Activated T-helper 1 cell treated with Interleukin-2 at 50 U/mL for 16 hours (primary cell): ENCODE data around the gene HAGHL.

Experiments used
- DNase-seq: peaks from one replicate; pipeline ENCODE4 v3.0.0-alpha.2; 2020; ENCODE audit warnings: low read depth

The HAGHL gene

GRCh38 chr16:759110-759910, 32.4 kb downstream of the HAGHL start:
- DNase-seq = no peak

- no peak for DNase-seq
Observed at GRCh38 chr16:760065-760464, 33.2 kb downstream of the HAGHL start.

- no peak for DNase-seq
Observed at GRCh38 chr16:760545-761343, 33.8 kb downstream of the HAGHL start, which contains the start of gene MSLN. Gene MSLN (plus strand): TSS chr16:760734. CDS start chr16:762681, 1,947 bp downstream.

GRCh38 chr16:761625-762513, 35.0 kb downstream of the HAGHL start:
- DNase-seq = no peak

- no peak for DNase-seq
Observed at GRCh38 chr16:762595-763268, 35.8 kb downstream of the HAGHL start.

DNA sequence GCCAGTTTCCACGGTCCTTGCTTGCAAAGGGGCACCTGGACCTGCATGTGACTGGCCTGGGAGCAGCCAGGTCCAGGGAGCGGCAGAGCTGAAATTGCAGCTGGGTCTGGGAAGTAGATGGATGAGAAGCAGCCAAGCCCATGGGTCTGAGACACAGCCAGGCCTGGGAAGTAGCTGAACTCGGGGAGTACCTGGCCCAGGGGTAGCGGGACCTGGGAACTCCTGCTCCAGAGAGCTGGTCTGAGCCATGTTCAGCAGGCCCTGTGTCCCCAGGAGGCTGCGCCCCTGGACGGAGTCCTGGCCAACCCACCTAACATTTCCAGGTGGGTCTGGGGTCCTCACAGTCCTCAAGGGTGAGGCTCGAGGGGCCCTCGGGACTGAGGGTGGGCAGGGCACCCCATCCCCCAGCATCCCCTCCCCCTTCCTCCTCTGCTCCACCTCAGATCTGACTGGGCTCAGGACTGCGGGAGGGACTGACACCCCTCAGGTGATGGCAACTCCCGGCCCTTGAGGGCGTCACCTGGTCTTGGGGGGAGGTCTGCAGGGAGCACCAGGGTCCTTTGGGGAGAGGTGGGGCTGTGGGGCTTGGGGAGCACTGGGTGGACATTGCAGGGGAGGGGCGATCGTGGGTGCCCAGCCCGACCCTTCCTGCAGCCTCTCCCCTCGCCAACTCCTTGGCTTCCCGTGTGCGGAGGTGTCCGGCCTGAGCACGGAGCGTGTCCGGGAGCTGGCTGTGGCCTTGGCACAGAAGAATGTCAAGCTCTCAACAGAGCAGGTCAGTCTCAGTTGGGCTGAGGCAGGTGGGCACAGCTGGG, 36.7 kb downstream of the HAGHL start:
- DNase-seq = no peak

DNA sequence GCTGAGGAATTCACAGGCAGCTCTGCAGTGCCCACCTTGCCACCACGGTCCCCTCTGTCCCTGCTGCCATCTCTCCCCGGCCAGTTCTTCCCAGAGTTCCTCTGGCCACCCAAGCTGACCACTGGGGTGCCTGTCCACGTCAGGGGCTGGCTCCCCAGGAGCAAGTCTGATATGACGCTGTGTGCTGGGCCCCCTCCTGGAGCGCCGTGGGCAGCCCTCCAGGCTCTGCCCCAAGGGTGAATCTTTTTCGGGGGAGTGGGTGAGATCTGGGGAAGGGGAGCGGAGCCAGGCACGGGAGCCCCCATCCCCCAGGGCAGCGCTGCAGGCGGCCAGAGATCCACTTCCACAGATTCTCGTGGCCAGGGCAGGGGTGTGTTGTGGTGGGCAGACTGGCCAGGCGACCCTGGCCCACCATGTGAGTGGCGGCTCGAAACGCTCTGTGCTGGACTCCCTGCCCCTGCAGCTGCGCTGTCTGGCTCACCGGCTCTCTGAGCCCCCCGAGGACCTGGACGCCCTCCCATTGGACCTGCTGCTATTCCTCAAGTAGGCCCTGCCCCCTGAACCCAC, 37.4 kb downstream of the HAGHL start:
- no peak for DNase-seq

- no peak for DNase-seq
Observed at GRCh38 chr16:764848-765487, 38.1 kb downstream of the HAGHL start.

GRCh38 chr16:765488-765865, 38.6 kb downstream of the HAGHL start:
- DNase-seq = no peak

- no peak for DNase-seq
Observed at GRCh38 chr16:766008-766819, 39.3 kb downstream of the HAGHL start.

GRCh38 chr16:766820-767640, 40.1 kb downstream of the HAGHL start:
- DNase-seq = no peak

- no peak for DNase-seq
Observed at GRCh38 chr16:767743-768235, 40.9 kb downstream of the HAGHL start.

- DNase-seq = no peak
Observed at GRCh38 chr16:768428-768827, 41.5 kb downstream of the HAGHL start.

- no peak for DNase-seq
Observed at GRCh38 chr16:769184-769784, 42.4 kb downstream of the HAGHL start.

- no peak for DNase-seq
Observed at GRCh38 chr16:769934-770333, 43.0 kb downstream of the HAGHL start.

GRCh38 chr16:770411-770810, 43.5 kb downstream of the HAGHL start:
- DNase-seq = no peak

GRCh38 chr16:772959-773358, 46.1 kb downstream of the HAGHL start:
- DNase-seq = no peak
